Right lung (tissue), 5 donors: ENCODE measurements around the gene NXPH4. TPM values are rescaled to one million over a fixed set of nuclear protein-coding genes. Genes with fewer than 3 reads are reported as not detected.

Experiments used
- DNase-seq, 2 donors: peaks; one replicate each; pipeline ENCODE4 v3.0.0-alpha.2; 2013
- polyA plus RNA-seq, 5 donors: library from polyadenylated mRNA; unstranded; fragments of 120-200 nt; gene quantifications; one replicate each; pipeline versions ENCODE4 v1.2.1 to v1.2.3, GENCODE V29; 2013; ENCODE audit warnings: inconsistent platforms in 1 of 5, low replicate concordance in 1 of 5; ENCODE audit not compliant: insufficient read length in 5 of 5, insufficient read depth in 1 of 5

NXPH4 gene
- polyA plus RNA-seq, 5 donors: 0.52 to 2.0 (median 0.91) TPM

GRCh38 chr12:57202321-57202720 lies 14.3 kb upstream of the NXPH4 start:
- DNase-seq: no peak

DNA sequence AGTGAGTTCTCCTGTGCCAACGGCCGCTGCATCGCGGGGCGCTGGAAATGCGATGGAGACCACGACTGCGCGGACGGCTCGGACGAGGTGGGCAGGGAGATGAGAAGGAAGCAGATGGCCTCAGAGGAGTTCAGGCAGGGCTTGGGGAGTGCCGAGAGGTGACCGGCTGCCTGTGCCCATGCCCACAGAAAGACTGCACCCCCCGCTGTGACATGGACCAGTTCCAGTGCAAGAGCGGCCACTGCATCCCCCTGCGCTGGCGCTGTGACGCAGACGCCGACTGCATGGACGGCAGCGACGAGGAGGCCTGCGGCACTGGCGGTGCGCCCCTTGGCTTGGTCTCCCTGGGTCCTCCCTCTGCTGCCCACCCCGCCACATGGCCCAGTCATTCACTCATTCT lies 13.4 kb upstream of the NXPH4 start:
- DNase-seq: no peak

GRCh38 chr12:57203791-57204190 lies 12.8 kb upstream of the NXPH4 start:
- DNase-seq: no peak

- DNase-seq: no peak
Observed at GRCh38 chr12:57204454-57204853, 12.1 kb upstream of the NXPH4 start.

DNA sequence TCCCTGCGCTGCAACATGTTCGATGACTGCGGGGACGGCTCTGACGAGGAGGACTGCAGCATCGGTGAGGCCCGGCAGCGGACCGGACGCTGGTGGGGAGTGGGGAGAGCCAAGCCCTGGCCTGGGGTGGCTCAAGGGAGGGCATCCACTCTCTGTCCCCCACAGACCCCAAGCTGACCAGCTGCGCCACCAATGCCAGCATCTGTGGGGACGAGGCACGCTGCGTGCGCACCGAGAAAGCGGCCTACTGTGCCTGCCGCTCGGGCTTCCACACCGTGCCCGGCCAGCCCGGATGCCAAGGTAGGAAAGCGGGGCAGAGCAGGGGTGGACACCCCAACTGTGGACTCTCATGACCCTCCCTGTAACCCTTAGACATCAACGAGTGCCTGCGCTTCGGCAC lies 11.4 kb upstream of the NXPH4 start:
- DNase-seq: no peak

DNA sequence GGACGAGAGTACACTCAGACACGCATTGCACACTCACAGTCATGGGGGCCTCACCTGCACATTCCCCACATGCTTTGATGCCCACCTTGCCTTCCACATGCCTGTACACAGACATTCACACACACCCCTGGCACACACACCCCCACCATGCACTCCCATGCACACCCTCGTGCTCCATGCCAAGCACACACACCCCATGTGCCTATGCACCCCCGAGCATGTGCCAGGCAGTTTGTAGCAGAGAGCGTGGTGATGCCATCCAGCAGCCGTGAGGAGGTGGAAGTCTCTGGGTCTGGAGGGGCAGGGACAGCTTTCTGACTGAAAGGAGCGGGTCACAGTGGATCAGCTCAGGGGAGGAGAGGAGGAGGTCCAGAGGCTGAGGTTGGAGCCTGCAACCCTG lies 10.7 kb upstream of the NXPH4 start:
- no peak for DNase-seq

DNA sequence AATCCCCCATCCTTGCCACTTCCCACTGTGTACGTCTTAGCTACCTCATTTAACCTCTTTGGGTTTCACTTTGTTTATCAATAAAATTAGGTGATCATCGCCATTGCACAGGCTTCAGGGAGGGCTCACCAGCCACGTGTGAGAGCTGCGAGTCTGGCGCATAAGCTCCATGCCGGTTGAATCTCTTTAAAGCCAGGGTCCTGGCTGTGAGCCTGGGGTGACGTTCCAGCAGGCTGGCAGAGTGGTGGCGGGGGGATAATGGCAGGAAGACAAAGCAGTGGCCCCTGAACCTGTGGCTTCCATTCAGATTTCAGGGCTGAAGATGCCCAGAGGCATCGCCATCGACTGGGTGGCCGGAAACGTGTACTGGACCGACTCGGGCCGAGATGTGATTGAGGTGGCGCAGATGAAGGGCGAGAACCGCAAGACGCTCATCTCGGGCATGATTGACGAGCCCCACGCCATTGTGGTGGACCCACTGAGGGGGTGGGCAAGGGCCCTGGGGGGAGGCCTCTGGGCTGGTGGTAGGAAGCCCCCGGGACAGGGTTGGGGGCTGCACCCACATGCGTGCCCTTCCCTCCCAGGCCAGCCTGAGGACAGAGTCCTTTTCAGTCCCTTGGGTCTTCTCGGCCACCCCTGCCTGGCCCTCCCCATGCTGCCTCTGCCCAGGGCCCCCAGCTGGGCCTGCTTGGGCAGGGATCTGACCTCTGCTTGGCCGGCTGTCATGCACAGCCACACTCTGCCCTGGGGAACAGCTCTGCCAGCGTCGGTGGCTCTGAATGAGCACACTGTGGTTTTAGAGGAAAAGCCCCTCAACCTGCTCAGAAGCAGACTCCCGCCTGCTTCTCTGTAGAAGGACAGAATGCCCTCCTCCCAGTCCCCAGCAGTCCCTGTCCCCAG lies 8.6 kb upstream of the NXPH4 start:
- DNase-seq: no peak

- no peak for DNase-seq
Observed at GRCh38 chr12:57208631-57209282, 7.8 kb upstream of the NXPH4 start.

DNA sequence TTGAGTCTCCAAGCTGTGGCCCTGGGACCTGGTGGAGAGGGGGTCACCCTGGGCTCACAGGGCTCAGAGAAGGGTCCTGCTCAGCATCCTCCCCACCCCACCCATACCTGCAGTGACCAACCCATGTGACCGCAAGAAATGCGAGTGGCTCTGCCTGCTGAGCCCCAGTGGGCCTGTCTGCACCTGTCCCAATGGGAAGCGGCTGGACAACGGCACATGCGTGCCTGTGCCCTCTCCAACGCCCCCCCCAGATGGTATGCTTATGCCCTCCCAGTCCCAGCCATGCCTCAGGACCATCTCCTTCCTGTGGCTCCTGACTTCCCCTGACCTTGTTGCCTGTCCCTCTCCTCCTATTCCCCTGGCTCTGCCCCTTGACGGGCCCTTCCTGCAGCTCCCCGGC lies 6.7 kb upstream of the NXPH4 start:
- DNase-seq: no peak

- DNase-seq: no peak
Observed at GRCh38 chr12:57210461-57210860, 6.1 kb upstream of the NXPH4 start.

- no peak for DNase-seq
Observed at GRCh38 chr12:57210926-57211692, 5.5 kb upstream of the NXPH4 start.

DNA sequence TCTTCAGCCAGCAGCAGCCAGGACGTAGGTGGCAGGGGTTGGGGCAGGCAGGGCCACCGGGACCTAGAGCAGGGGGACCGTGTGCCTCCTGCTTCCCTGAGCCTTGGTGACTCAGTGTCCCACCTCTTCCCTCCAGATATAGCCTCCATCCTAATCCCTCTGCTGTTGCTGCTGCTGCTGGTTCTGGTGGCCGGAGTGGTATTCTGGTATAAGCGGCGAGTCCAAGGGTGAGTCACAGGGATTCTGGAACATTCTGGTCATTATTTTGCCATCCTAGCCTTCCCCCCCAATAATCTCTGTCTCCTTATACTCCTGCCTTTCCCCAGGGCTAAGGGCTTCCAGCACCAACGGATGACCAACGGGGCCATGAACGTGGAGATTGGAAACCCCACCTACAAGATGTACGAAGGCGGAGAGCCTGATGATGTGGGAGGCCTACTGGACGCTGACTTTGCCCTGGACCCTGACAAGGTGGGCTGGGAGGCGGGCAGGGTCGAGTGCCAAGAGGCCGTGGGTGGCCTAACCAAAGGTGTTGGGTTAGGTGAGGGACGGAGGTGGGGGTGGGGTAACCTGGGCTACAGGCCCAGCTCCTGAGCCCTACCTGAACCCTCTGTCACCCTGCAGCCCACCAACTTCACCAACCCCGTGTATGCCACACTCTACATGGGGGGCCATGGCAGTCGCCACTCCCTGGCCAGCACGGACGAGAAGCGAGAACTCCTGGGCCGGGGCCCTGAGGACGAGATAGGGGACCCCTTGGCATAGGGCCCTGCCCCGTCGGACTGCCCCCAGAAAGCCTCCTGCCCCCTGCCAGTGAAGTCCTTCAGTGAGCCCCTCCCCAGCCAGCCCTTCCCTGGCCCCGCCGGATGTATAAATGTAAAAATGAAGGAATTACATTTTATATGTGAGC lies 4.5 kb upstream of the NXPH4 start:
- DNase-seq: no peak

- no peak for DNase-seq
Observed at GRCh38 chr12:57212701-57213057, 3.9 kb upstream of the NXPH4 start.

- peak; percentile 78 to 81 for DNase-seq
Observed at GRCh38 chr12:57213058-57213715, 3.4 kb upstream of the NXPH4 start.

DNA sequence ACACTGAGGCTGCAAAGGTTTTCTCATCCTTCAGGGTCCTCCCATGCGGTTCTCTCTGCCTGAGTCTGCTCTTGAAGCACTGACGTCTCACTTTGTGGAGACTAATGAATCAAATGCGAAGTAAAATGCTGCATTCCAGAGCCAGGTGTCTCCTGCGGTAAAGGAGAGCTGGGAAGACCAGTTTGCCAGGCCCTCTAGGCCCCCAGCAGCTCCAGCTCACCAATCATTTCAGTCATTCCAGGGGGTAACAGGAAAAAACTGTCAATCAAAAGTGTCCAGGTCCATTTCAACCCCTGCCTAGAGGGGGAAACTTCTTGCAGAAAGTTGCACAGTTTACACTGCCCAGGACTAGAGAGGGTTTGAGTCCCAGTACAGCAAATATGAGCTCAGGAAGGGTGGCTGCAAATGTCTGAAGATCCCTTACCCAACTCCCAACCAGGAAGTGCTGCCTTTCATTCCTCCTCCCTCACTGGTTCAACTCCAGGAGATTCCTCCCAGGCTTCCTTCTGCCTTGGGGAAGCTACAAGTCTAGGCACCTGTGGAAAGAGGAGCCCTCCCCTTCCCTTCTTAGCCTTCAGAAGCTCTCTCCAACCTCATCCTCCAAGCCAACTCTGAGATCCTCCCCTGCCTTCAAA lies 2.7 kb upstream of the NXPH4 start:
- no peak for DNase-seq

DNA sequence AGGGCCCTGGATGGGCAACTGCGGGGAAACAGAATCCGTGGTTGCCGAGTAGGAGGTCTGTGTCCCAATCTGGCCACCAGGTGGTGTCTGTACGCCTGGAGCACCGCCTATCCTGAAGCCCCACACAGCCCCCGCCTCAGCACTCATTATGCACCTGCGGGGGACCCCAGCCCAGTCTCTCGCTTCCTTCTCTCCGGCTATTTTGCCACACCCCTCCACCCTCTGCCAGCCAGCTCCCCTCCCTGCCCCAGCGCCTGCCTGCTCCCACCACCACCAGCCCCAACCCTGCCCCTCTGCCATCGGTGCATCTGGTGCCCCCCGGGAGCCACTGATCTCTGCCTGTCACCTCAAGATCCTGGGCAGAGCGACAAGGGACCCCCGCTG lies 2.2 kb upstream of the NXPH4 start:
- no peak for DNase-seq

DNA sequence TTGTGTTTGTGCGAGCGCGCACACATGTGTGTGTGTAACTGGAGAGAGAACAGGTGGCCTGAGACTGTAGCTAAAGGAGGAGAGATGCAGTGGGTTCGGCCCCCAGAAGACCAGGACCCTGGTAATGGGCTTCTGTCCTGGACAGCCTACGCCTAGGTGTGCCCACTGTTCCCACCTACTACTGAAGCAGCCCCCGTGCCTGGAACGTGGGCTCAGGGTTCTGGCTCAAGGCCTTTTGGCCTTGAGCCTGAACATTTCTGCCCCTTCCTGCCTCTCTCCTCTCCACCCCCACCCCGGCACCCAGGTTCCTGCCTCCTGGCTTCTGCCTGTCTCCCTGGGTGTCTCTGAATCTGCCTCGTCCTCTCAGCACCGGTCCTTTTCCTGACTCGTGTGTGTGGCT lies 1.5 kb upstream of the NXPH4 start:
- no peak for DNase-seq

- no peak for DNase-seq
Observed at GRCh38 chr12:57215668-57216013, 953 bp upstream of the NXPH4 start.

GRCh38 chr12:57216921-57217879 lies 606 bp downstream of the NXPH4 start:
- no peak for DNase-seq
